IMR-90 (cell line): ENCODE data around the gene KLK11. TPM values are rescaled to one million over a fixed set of nuclear protein-coding genes. Genes with fewer than 3 reads are reported as not detected.

Experiments
- ATAC-seq: fragments of 200-7000 bp; cut with Tn5 transposase; 2 replicates; pipeline ENCODE4 v1.9.1; 2020; ENCODE audit warnings: low read depth, mild to moderate bottlenecking, moderate library complexity
- BruUV-seq: library from RNA; stranded (reverse); fragments of 400-500 nt; replicated peaks from 2 replicates; lab custom pipeline; 2021; lab: Mats Ljungman, UMichigan
- CTCF ChIA-PET: fragments of 300-600 bp; formaldehyde crosslinking; extraction: SDS; loops from one replicate; lab custom pipeline; 2021; ENCODE audit warnings: antibody characterized with exemption; lab: Yijun Ruan, JAX
- POLR2A ChIA-PET: fragments of 300-600 bp; sonication (Branson Sonifier 250); formaldehyde crosslinking; loops from one replicate; lab custom pipeline; 2022; ENCODE audit warnings: antibody characterized with exemption; ENCODE audit not compliant: unreplicated experiment; lab: Charles Lee
- DNase-seq: peaks from one replicate; pipeline ENCODE4 v3.0.0; 2013
- H2AFZ ChIP-seq: replicated peaks from 2 replicates; pipeline ENCODE3; 2013; ENCODE audit warnings: low read length, mild to moderate bottlenecking; ENCODE audit not compliant: poor library complexity
- H2AK5ac ChIP-seq: 2 replicates; pipeline ENCODE4 v1.6.1; 2013; ENCODE audit warnings: low read depth, low read length, inconsistent platforms
- H2AK9ac ChIP-seq: replicated peaks from 2 replicates; pipeline ENCODE3; 2013; ENCODE audit warnings: mild to moderate bottlenecking, low read depth, low read length, moderate library complexity; ENCODE audit not compliant: poor library complexity
- H2BK120ac ChIP-seq: 2 replicates; pipeline ENCODE4 v1.6.1; 2013; ENCODE audit warnings: low read depth, low read length, inconsistent platforms
- H2BK15ac ChIP-seq: 3 replicates; pipeline ENCODE4 v1.6.1; 2013; ENCODE audit warnings: low read depth, low read length, inconsistent platforms
- H2BK20ac ChIP-seq: 2 replicates; pipeline ENCODE4 v1.6.1; 2013; ENCODE audit warnings: low read depth, mild to moderate bottlenecking, inconsistent platforms, low read length, moderate library complexity
- H2BK5ac ChIP-seq: 2 replicates; pipeline ENCODE4 v1.6.1; 2013; ENCODE audit warnings: mild to moderate bottlenecking, low read depth, low read length, inconsistent platforms; ENCODE audit not compliant: poor library complexity, severe bottlenecking
- H3K14ac ChIP-seq: replicated peaks from 2 replicates; pipeline ENCODE4 v1.6.1; 2013; ENCODE audit warnings: low read depth, low read length, inconsistent platforms
- H3K18ac ChIP-seq: 2 replicates; pipeline ENCODE4 v1.6.1; 2013; ENCODE audit warnings: low read depth, low read length, control low read depth
- H3K23ac ChIP-seq: 2 replicates; pipeline ENCODE4 v1.6.1; 2013; ENCODE audit warnings: low read depth, low read length, inconsistent platforms
- H3K27ac ChIP-seq: 2 replicates; pipeline ENCODE4 v1.5.1; 2013; ENCODE audit warnings: mild to moderate bottlenecking, control low read depth, low read length; ENCODE audit not compliant: insufficient read depth
- H3K27me3 ChIP-seq: 2 replicates; pipeline ENCODE4 v1.6.1; 2013; ENCODE audit warnings: low read length; ENCODE audit not compliant: control insufficient read depth, insufficient read depth
- H3K36me3 ChIP-seq: 2 replicates; pipeline ENCODE4 v1.6.1; 2013; ENCODE audit warnings: low read length, mixed read lengths; ENCODE audit not compliant: control insufficient read depth, insufficient read depth
- H3K4ac ChIP-seq: 2 replicates; pipeline ENCODE4 v1.6.1; 2013; ENCODE audit warnings: low read depth, low read length, inconsistent platforms
- H3K4me1 ChIP-seq: 2 replicates; pipeline ENCODE4 v1.6.1; 2013; ENCODE audit warnings: low read length, mixed read lengths; ENCODE audit not compliant: control insufficient read depth, insufficient read depth
- H3K4me2 ChIP-seq: 2 replicates; pipeline ENCODE4 v1.6.1; 2013; ENCODE audit warnings: low read depth, mild to moderate bottlenecking, control low read depth, low read length, moderate library complexity
- H3K4me3 ChIP-seq: 2 replicates; pipeline ENCODE4 v1.5.1; 2013; ENCODE audit warnings: low read depth, mild to moderate bottlenecking, control low read depth, low read length, moderate library complexity; ENCODE audit not compliant: insufficient read depth
- H3K56ac ChIP-seq: 2 replicates; pipeline ENCODE4 v1.6.1; 2013; ENCODE audit warnings: low read length, inconsistent platforms; ENCODE audit not compliant: insufficient read depth; ENCODE audit errors: extremely low read depth
- H3K79me1 ChIP-seq, 2 experiments: 2 replicates each; pipeline ENCODE4 v1.6.1; 2013; ENCODE audit warnings: low read length in 2 of 2, inconsistent platforms in 1 of 2, low read depth in 1 of 2
- H3K9ac ChIP-seq: 2 replicates; pipeline ENCODE4 v1.6.1; 2013; ENCODE audit warnings: low read depth, low read length, control low read depth
- H3K9me1 ChIP-seq: 2 replicates; pipeline ENCODE4 v1.6.1; 2013; ENCODE audit warnings: low read length, inconsistent platforms; ENCODE audit not compliant: insufficient read depth
- H3K9me3 ChIP-seq: 2 replicates; pipeline ENCODE4 v1.6.1; 2013; ENCODE audit warnings: low read length; ENCODE audit not compliant: control insufficient read depth, insufficient read depth
- H4K20me1 ChIP-seq: 2 replicates; pipeline ENCODE4 v1.6.1; 2013; ENCODE audit warnings: low read length, inconsistent platforms; ENCODE audit not compliant: insufficient read depth
- H4K5ac ChIP-seq: 2 replicates; pipeline ENCODE4 v1.6.1; 2013; ENCODE audit warnings: mild to moderate bottlenecking, low read depth, low read length, control low read depth
- H4K8ac ChIP-seq, 2 experiments: 2 replicates each; pipeline ENCODE4 v1.6.1; 2013; ENCODE audit warnings: low read depth in 2 of 2, low read length in 2 of 2, control low read depth in 1 of 2, inconsistent platforms in 1 of 2
- H4K91ac ChIP-seq: 2 replicates; pipeline ENCODE4 v1.6.1; 2013; ENCODE audit warnings: low read depth, low read length, inconsistent platforms; ENCODE audit not compliant: insufficient read depth
- BHLHE40 ChIP-seq: fragments of 150-350 bp; IDR thresholded peaks from 2 replicates; pipeline ENCODE4 v1.6.1; 2016; ENCODE audit warnings: mild to moderate bottlenecking, low read depth, low read length
- CEBPB ChIP-seq: IDR thresholded peaks from 2 replicates; pipeline ENCODE4 v1.6.1; 2012; ENCODE audit warnings: low read depth, low read length, improper control_type of control experiment
- CHD1 ChIP-seq: IDR thresholded peaks from 2 replicates; pipeline ENCODE4 v1.6.1; 2012; ENCODE audit warnings: low read depth, low read length, improper control_type of control experiment
- ELK1 ChIP-seq: fragments of 150-350 bp; IDR thresholded peaks from 2 replicates; pipeline ENCODE4 v1.6.1; 2016; ENCODE audit warnings: low read depth, mild to moderate bottlenecking, low read length, moderate library complexity, borderline replicate concordance
- FOS ChIP-seq: fragments of 150-350 bp; IDR thresholded peaks from 2 replicates; pipeline ENCODE4 v1.6.1; 2016; ENCODE audit warnings: low read depth, low read length
- MAFK ChIP-seq: IDR thresholded peaks from 2 replicates; pipeline ENCODE4 v1.6.1; 2012; ENCODE audit warnings: low read depth, low read length, improper control_type of control experiment
- MAZ ChIP-seq: IDR thresholded peaks from 2 replicates; pipeline ENCODE4 v1.6.1; 2012; ENCODE audit warnings: low read depth, mild to moderate bottlenecking, low read length, improper control_type of control experiment, moderate library complexity, borderline replicate concordance
- NFE2L2 ChIP-seq: fragments of 150-350 bp; IDR thresholded peaks from 2 replicates; pipeline ENCODE4 v1.6.1; 2016; ENCODE audit warnings: low read depth, mild to moderate bottlenecking, low read length
- POLR2A ChIP-seq: IDR thresholded peaks from 2 replicates; pipeline ENCODE4 v1.6.1; 2012; ENCODE audit warnings: mild to moderate bottlenecking, low read depth, low read length
- RFX5 ChIP-seq: IDR thresholded peaks from 2 replicates; pipeline ENCODE4 v1.8.0; 2012; ENCODE audit warnings: low read depth, mild to moderate bottlenecking, low read length, moderate library complexity
- WGBS, 2 experiments: methylation state at CpG; one replicate each; pipeline versions ENCODE4 v1.1.5 to v1.1.7; 2013; ENCODE audit warnings: missing lambda C conversion rate in 2 of 2; ENCODE audit not compliant: insufficient read length in 1 of 2; ENCODE audit errors: extremely low coverage in 2 of 2; 5-methylcytosine and 5-hydroxymethylcytosine counted together
- dilution Hi-C: fragments of 300-500 bp; cut with HindIII; formaldehyde crosslinking; loops from one replicate; pipeline ENCODE4 v1.14.3; 2018; ENCODE audit warnings: low sequenced_read_pairs; ENCODE audit not compliant: unreplicated experiment
- in situ Hi-C: fragments of 300-500 bp; cut with MboI; formaldehyde crosslinking; loops from 3 replicates; pipeline ENCODE4 v1.14.3; 2019; ENCODE audit warnings: low sequenced_read_pairs, inconsistent platforms, mixed read lengths
- intact Hi-C: fragments of 100-400 bp; cut with micrococcal nuclease; formaldehyde crosslinking; loops from 2 replicates; pipeline ENCODE4 v1.10.0; 2022
- polyA plus RNA-seq, 3 experiments: library from polyadenylated mRNA; depleted of rRNA; stranded (reverse); fragments of >200 nt; gene quantifications; 2 replicates each; pipeline ENCODE4 v1.2.3, GENCODE V29; 2012; ENCODE audit warnings: low replicate concordance in 1 of 3
- total RNA-seq: library from RNA; depleted of rRNA; stranded (reverse); fragments of >200 nt; gene quantifications from 2 replicates; pipeline ENCODE4 v1.2.3, GENCODE V29; 2012
- TF ChIP-seq, protein P1 (sequence below): fragments of 150-350 bp; IDR thresholded peaks from 2 replicates; pipeline ENCODE4 v1.6.1; 2017; ENCODE audit warnings: mild to moderate bottlenecking, antibody characterized with exemption, low read length, low read depth

The KLK11 gene
- total and polyA plus RNA-seq, 2 of the 4 experiments (the other 2 are of a cell fraction), result not detected

- intact Hi-C loops (loop anchor here (10.0 kb wide), 1 partner anchor 664 kb away; no protein-coding TSS in a partner anchor), in situ Hi-C loops (no loop called here), dilution Hi-C loops (no loop called here)
- Histone ChIP-seq H4K20me1 (no peaks in the 10 kb centered on the region), H3K27ac (no peak overlapping the region), H3K56ac (no peak overlapping the region), H3K4ac (no peak overlapping the region), H2AFZ (peak overlapping the region; percentile 56), H2AK5ac (no peak overlapping the region), H2AK9ac (no peak overlapping the region), H2BK120ac (no peak overlapping the region), H3K79me1 (no peaks in the 10 kb centered on the region), H4K91ac (no peak overlapping the region), H3K23ac (no peak overlapping the region), H3K4me1 (no peaks in the 10 kb centered on the region), H3K27me3 (peaks cover 19% of the 10 kb centered on the region), H2BK15ac (no peak overlapping the region), H3K18ac (no peak overlapping the region), H3K36me3 (no peaks in the 10 kb centered on the region), H3K4me2 (peak overlapping the region; percentile 40; the same call in 1 of the 2 replicates), H3K9me1 (no peaks in the 10 kb centered on the region), H3K9ac (no peak overlapping the region), H3K14ac (no peak overlapping the region), H3K4me3 (peak overlapping the region; percentile 4; the same call in 1 of the 2 replicates), H4K8ac (no peak overlapping the region), H2BK20ac (no peak overlapping the region), H4K5ac (no peak overlapping the region), H2BK5ac (no peak overlapping the region), H3K9me3 (no peaks in the 10 kb centered on the region; the same call in 1 of the 2 replicates)
- BruUV-seq, result no TSS peak
- no peak for TF ChIP-seq CEBPB
- TF ChIP-seq FOS, result no peak
- TF ChIP-seq MAZ, result no peak
- TF ChIP-seq, protein P1, sequence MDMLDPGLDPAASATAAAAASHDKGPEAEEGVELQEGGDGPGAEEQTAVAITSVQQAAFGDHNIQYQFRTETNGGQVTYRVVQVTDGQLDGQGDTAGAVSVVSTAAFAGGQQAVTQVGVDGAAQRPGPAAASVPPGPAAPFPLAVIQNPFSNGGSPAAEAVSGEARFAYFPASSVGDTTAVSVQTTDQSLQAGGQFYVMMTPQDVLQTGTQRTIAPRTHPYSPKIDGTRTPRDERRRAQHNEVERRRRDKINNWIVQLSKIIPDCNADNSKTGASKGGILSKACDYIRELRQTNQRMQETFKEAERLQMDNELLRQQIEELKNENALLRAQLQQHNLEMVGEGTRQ, result no peak
- no peak for TF ChIP-seq MAFK
- TF ChIP-seq NFE2L2, result no peak
- TF ChIP-seq RFX5, result no peak
- TF ChIP-seq POLR2A, result no peak
- TF ChIP-seq BHLHE40, result no peak
- no peak for TF ChIP-seq CHD1
- no peak for TF ChIP-seq ELK1
- WGBS, 2 experiments, result 0% methylated on average over 2 of the region's 68 CpGs; no CpG with 5 or more reads in 1 of the 2 experiments
- peak; percentile 14; the same call in 1 of the 2 replicates for ATAC-seq
- no peak for DNase-seq
- POLR2A ChIA-PET, result no interaction called here
- CTCF ChIA-PET, result interaction anchor here (0.5 kb wide), 1 partner anchor 45 kb away, joined by 7 read pairs; no protein-coding TSS in a partner anchor
Measured at GRCh38 chr19:51018745-51019543, 7.5 kb downstream of the KLK11 start.
